Activated CD4-positive, alpha-beta T cell treated with anti-CD3 and anti-CD28 coated beads, Interleukin-2, amount 50 U/mL, for 16 hours (primary cell): ENCODE data around the gene SURF4.
"Not testable (repeated sequence)": the region's sequence is repeated elsewhere in the genome, so short reads cannot be mapped to it uniquely, and the experiment has no call there.

Experiments
- DNase-seq: peaks from one replicate; pipeline ENCODE4 v3.0.0-alpha.2; 2020

The SURF4 gene

GRCh38 chr9:133397370-133397769 lies 21.5 kb upstream of the SURF4 start:
- no peak for DNase-seq

- DNase-seq = no peak
Measured at GRCh38 chr9:133396952-133397351, 21.1 kb upstream of the SURF4 start.

GRCh38 chr9:133394687-133395271 lies 18.9 kb upstream of the SURF4 start:
- no peak for DNase-seq

- DNase-seq = no peak
Measured at GRCh38 chr9:133393399-133393798, 17.5 kb upstream of the SURF4 start.

GRCh38 chr9:133392308-133392707 lies 16.4 kb upstream of the SURF4 start:
- DNase-seq = not testable (repeated sequence)

GRCh38 chr9:133391449-133391848 lies 15.6 kb upstream of the SURF4 start:
- DNase-seq = not testable (repeated sequence)

GRCh38 chr9:133390713-133391112 lies 14.9 kb upstream of the SURF4 start:
- DNase-seq = no peak

GRCh38 chr9:133389562-133389961 lies 13.7 kb upstream of the SURF4 start:
- DNase-seq = no peak

- DNase-seq = no peak
Measured at GRCh38 chr9:133389025-133389557, 13.2 kb upstream of the SURF4 start.

- DNase-seq = no peak
Measured at GRCh38 chr9:133387680-133388079, 11.8 kb upstream of the SURF4 start.

GRCh38 chr9:133386338-133386737 lies 10.5 kb upstream of the SURF4 start:
- DNase-seq = no peak

GRCh38 chr9:133385452-133385851 lies 9.6 kb upstream of the SURF4 start:
- no peak for DNase-seq

GRCh38 chr9:133384736-133385321 lies 9.0 kb upstream of the SURF4 start:
- no peak for DNase-seq

- DNase-seq = no peak
Measured at GRCh38 chr9:133383438-133383837, 7.6 kb upstream of the SURF4 start.

- DNase-seq = no peak
Measured at GRCh38 chr9:133382507-133383141, 6.8 kb upstream of the SURF4 start.

- DNase-seq = no peak
Measured at GRCh38 chr9:133380734-133381133, 4.9 kb upstream of the SURF4 start.

- no peak for DNase-seq
Measured at GRCh38 chr9:133379153-133380086, 3.6 kb upstream of the SURF4 start.

GRCh38 chr9:133378408-133378962 lies 2.6 kb upstream of the SURF4 start:
- no peak for DNase-seq

GRCh38 chr9:133377721-133378216 lies 1.9 kb upstream of the SURF4 start:
- no peak for DNase-seq

- DNase-seq = not testable (repeated sequence)
Measured at GRCh38 chr9:133377280-133377679, 1.4 kb upstream of the SURF4 start.

- DNase-seq = peak; percentile 46
Measured at GRCh38 chr9:133375116-133375723, 640 bp downstream of the SURF4 start.

- peak; percentile 73 for DNase-seq
Measured at GRCh38 chr9:133374612-133375115, 1.2 kb downstream of the SURF4 start.
